Activated T-cell treated with anti-CD3 and anti-CD28 coated beads for 48 hours (primary cell): ENCODE results near the gene RBM42.
A peak's percentile ranks its signal among the peaks of the same experiment; 100 is the strongest.

Source experiments
- DNase-seq: peaks from one replicate; pipeline ENCODE4 v3.0.0-alpha.2; 2020; ENCODE audit warnings: low read depth

RBM42 gene

GRCh38 chr19:35620001-35620400 is 8.8 kb upstream of the RBM42 start:
- DNase-seq, result no peak

DNA sequence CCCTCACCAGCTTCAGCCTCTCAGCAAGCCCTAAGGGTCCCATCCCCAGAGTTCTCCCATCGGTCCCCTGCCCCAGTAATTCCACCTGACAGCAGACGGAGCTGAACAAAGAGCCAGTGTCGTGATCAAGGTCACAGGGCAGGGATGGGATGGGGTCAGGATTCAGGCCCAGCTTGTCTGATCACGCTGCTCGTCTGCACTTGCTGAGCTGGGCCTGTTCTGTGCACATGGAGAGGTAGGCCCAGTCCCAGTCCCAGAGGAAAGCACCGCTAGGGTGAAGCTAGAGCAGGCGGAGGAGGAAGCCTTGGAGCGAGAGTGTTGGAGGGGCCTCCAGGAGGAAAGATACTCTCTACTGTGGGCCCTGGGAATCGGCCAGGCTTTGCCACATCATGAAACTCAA is 7.1 kb upstream of the RBM42 start:
- no peak for DNase-seq

DNA sequence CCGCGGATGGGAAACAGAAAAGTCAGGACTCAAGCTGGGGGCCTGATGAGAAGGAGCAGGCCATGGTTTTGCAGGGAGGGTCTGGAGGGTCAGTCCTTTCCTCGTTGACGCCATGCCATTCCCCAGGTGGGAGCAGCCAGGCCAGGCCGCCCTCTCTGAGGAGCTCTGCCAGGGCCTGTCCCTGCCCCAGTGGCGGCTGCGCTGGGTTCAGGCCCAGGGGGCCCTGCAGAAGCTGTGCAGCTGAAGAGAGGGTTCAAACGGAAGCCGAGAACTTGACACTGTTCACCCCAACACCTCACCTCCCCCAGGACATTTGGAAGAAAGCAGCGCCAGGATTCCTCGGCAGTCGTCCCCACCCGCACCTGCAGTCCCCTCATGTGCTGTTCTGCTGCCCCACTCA is 6.1 kb upstream of the RBM42 start:
- DNase-seq, result no peak

DNA sequence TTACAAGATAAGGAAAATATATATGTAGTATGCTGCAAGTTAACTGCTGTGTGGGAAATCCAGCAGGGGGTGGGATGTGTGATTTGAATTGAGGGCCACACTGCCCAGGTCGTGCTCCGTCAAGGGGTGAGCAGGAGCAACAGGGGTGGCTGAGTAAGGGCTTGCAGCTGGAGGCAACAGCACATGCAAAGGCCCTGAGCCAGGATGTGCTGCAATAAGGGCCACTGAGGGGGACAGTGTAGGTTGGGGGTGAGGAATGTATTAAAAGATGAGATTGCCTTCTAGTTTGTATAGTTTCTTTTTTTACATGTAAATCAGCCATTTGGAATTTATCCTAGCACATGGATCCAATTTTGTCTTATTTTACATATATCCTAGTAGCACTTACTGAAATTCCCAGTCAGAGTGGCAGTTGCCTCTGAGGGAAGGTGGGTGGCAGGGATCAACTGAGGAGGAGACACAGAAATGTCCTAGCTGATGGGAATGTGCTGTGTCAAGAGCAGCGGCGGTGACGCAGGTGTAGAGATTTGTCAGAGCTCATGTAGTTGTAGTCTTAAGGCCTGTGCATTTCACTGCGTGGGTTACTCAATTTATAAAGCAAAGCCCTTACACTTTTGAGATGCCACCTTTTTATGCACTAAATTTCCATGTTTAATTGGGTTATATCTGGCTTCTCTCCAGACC is 5.4 kb upstream of the RBM42 start:
- no peak for DNase-seq

GRCh38 chr19:35628264-35628564 is 622 bp upstream of the RBM42 start:
- no peak for DNase-seq

DNA sequence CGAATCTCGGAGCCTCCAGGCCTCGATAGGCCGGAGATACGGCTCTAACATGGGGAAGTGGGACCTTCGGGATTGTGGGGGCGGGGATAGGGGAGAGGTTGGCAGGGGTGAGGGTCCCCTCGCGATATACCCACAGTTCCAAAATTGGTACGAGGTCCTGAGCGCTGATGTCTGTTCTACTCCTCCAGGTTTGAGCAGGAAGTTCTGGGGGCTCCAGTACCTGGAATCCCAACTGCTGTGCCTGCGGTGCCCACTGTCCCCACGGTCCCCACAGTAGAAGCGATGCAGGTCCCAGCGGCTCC is 447 bp downstream of the RBM42 start:
- DNase-seq, result no peak

DNA sequence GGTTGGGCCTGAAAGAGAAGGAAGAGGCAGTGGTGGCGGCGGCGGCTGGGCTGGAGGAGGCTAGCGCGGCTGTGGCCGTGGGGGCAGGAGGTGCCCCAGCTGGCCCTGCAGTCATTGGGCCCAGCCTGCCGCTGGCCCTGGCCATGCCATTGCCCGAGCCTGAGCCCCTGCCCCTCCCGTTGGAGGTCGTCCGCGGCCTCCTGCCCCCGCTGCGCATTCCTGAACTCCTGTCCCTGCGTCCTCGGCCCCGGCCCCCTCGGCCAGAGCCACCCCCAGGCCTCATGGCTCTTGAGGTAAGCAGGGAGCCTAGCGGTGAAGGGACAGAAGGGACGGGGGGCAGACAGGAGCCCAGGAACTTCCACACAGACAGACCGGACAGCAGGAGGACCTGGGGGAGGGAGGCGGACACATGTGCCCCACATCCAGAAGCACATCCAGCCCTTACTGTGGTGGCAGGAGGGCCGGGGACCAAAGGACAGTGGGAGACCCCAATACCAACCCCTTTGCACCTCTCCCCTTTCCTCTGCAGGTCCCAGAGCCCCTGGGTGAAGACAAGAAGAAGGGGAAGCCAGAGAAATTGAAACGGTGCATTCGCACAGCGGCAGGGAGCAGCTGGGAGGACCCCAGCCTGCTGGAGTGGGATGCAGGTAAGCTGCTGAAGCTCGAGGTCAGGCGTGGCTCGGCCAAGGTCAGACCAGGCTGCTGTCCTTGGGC is 5.0 kb downstream of the RBM42 start:
- DNase-seq, result no peak

DNA sequence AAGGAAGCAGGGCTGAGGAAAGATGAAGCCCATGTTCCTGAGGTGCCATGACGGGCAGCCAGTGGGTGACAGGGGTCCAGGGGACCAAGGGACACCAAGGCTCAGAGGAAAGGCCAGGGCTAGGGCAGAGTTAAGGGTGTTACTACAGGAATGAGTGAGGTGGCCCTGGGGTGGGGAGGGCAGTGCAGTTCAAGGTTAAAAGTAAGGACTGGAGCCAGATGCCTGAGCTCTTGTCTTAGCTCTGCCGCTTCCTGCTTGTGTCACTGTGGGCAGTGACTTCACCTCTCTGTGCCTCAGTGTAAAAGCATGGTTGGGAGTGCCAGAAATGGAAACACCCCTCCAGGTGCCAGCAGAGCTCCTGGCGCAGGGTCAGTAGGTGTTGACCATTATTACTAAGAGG is 7.8 kb downstream of the RBM42 start:
- DNase-seq, result no peak

DNA sequence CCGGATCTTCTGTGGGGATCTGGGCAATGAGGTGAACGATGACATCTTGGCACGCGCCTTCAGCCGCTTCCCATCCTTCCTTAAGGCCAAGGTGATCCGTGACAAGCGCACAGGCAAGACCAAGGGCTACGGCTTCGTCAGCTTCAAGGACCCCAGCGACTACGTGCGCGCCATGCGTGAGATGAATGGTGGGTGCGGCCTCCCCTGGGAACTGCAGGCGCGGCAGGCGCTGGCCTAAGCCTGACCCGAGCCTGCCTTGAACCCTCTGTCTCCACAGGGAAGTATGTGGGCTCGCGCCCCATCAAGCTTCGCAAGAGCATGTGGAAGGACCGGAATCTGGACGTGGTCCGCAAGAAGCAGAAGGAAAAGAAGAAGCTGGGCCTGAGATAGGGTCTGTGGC is 8.3 kb downstream of the RBM42 start:
- no peak for DNase-seq

DNA sequence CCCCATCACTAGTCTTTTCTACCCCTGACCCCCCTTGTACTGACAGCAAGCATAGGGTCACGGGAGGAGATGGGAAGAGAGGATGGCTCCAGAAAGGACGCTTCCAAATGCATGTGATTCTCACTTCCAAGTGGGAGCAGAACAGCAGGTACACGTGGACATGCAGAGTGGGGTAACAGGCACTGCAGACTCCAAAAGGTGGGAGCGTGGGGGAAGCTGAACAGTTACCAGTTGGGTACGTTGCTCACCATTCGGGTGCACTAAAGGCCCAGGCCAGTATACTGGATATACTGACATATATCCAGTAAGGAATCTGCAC is 10.4 kb downstream of the RBM42 start:
- DNase-seq, result no peak

- no peak for DNase-seq
Measured at GRCh38 chr19:35639863-35640262, 11.0 kb downstream of the RBM42 start.

DNA sequence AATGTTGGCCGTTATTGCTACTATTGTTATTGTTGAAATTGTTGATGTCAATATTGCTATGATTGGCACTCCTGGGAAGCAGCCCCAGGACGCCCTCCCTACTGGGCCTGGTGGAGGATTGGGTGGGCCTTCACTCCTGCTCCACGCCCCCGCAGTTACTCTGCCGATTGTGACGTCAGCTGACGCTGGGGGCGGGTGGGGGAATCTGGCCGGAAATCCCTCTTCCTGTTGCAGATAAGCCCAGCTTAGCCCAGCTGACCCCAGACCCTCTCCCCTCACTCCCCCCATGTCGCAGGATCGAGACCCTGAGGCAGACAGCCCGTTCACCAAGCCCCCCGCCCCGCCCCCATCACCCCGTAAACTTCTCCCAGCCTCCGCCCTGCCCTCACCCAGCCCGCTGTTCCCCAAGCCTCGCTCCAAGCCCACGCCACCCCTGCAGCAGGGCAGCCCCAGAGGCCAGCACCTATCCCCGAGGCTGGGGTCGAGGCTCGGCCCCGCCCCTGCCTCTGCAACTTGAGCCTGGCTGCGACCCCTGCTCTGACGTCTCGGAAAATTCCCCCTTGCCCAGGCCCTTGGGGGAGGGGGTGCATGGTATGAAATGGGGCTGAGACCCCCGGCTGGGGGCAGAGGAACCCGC is 12.8 kb downstream of the RBM42 start, which contains the start of gene ETV2:
Gene ETV2 (plus strand): TSS at position 231 of the 637 bp plus-strand sequence. CDS start 716 bp downstream, outside the sequence.
- no peak for DNase-seq

DNA sequence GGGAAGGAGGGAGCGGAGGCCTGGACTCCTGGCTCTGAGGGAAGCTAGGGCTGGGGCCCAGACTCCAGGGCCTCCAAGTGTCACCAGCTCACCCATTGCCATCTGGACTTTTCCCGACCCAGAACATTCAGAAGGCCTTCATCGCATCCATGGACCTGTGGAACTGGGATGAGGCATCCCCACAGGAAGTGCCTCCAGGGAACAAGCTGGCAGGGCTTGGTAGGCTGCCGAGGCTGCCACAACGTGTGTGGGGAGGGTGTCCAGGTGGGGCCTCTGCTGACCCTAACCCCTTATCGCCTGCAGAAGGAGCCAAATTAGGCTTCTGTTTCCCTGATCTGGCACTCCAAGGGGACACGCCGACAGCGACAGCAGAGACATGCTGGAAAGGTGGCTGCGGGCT is 13.5 kb downstream of the RBM42 start:
- no peak for DNase-seq

DNA sequence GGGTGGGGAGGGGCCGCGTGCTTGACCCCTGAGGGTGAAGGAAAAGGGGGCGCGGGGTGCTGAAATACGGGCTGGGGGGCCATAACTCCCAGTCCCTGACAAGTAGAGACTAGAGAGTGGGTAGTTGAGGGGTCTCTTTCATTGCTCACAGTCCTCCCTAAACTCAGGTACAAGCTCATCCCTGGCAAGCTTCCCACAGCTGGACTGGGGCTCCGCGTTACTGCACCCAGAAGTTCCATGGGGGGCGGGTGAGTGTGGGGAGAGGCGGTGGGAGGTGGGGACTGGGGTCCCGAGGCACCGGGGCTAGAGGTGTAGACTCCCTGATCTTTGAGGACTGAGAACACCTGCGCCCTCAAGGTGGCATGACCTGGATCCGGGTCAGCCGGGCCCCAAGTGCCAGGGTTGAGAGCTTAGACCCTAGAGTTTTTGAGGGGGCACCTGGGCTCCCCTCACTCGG is 14.0 kb downstream of the RBM42 start:
- DNase-seq, result no peak

GRCh38 chr19:35643255-35644205 is 14.7 kb downstream of the RBM42 start:
- peak; percentile 80 for DNase-seq

DNA sequence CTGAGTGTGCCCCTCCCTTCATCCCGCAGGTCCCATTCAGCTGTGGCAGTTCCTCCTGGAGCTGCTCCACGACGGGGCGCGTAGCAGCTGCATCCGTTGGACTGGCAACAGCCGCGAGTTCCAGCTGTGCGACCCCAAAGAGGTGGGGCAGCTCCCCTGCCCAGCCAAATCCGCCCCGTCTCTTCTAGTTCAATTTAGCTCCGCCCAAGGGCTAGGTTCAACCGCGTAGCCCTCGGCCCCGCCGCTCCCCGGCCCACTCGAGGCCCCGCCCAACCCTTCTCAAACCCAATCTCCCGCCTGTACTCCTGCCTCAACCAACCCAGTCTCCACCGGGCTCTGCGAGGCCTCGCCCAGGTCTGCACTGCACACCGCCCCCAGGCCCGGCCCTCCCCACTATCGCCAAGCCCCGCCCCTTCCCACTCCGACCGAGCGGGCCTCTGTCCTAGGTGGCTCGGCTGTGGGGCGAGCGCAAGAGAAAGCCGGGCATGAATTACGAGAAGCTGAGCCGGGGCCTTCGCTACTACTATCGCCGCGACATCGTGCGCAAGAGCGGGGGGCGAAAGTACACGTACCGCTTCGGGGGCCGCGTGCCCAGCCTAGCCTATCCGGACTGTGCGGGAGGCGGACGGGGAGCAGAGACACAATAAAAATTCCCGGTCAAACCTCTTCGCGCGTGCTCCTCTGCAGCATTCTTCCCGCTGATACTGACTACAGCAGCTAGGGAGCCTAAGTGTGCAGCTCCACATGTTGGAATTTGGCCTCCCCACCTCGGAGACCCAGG is 15.6 kb downstream of the RBM42 start:
- DNase-seq, result peak; percentile 95

- peak; percentile 85 for DNase-seq
Measured at GRCh38 chr19:35644987-35645679, 16.3 kb downstream of the RBM42 start.

GRCh38 chr19:35645680-35646511 is 17.1 kb downstream of the RBM42 start:
- DNase-seq, result no peak

- DNase-seq, result peak; percentile 86
Measured at GRCh38 chr19:35648017-35648961, 19.5 kb downstream of the RBM42 start, which contains the start of gene COX6B1. COX6B1 (plus strand) TSS chr19:35648323; CDS start chr19:35651244, 2,921 bp downstream.
